ENCODE data around the gene FRMD4A. TPM values are rescaled to one million over a fixed set of nuclear protein-coding genes. Genes with fewer than 3 reads are reported as not detected.

Gene FRMD4A
- total RNA-seq, 2 donors from 2014 or later: 55.9 to 81.0 TPM

DNA sequence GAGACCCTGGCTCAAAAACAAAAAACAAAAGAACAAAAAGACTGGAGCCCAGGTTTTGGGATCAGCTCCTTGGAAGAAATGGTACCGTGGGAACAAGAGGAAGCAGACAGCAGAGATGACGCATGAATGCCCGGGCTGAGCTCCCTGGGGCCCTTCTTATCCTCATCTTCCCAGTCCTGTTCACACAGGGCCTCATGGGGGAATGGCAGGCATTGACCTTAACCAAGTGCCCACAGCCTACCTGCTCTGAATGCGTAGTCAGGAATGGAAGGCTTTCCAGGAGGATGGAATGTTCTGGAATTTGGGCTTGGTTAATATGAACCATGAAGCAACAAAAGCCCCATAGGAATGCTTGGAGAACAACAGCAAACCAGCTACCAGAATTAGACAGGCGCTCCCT is 589.3 kb downstream of the FRMD4A start:
- no peaks in the 10 kb centered on the region for H3K9me3 ChIP-seq
- peaks cover 14% of the 10 kb centered on the region for H3K36me3 ChIP-seq
- no peak for DNase-seq (ENCODE audit: low spot score)
- H3K27ac ChIP-seq: no peak overlapping the region
- no peak for ATAC-seq (ENCODE audit: insufficient number of reproducible peaks, low FRiP score, low read depth)
- no peaks in the 10 kb centered on the region for H3K27me3 ChIP-seq (replicated peaks; ENCODE audit: insufficient read depth)
- H3K4me1 ChIP-seq (ENCODE audit: control insufficient read depth in 1 of 2, low read depth in 2 of 2): no peaks in the 10 kb centered on the region
- H3K4me3 ChIP-seq: no peak overlapping the region
- TF ChIP-seq, protein P1, sequence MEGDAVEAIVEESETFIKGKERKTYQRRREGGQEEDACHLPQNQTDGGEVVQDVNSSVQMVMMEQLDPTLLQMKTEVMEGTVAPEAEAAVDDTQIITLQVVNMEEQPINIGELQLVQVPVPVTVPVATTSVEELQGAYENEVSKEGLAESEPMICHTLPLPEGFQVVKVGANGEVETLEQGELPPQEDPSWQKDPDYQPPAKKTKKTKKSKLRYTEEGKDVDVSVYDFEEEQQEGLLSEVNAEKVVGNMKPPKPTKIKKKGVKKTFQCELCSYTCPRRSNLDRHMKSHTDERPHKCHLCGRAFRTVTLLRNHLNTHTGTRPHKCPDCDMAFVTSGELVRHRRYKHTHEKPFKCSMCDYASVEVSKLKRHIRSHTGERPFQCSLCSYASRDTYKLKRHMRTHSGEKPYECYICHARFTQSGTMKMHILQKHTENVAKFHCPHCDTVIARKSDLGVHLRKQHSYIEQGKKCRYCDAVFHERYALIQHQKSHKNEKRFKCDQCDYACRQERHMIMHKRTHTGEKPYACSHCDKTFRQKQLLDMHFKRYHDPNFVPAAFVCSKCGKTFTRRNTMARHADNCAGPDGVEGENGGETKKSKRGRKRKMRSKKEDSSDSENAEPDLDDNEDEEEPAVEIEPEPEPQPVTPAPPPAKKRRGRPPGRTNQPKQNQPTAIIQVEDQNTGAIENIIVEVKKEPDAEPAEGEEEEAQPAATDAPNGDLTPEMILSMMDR (IDR thresholded peaks at IDR 0.05): no peak

DNA sequence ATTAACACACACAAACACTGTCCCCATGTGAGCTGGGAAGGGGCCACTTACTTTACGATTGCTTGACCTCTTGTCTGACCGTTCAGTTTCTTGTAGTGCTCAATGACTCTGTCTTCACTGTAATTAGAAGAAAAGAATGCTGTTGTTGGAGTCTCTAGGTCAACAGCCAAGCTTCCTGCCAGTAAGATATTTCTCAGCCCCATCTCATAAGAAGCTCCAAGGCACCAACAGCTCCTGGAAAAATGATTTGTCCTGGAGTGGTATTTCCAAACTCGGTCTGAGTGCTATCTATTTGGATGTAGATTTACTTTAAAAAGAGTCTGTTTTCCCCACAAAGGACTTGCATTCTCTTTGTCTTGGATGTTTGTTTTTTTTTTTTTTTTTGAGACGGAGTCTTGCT is 590.3 kb downstream of the FRMD4A start:
- Histone ChIP-seq H3K4me3 (no peak overlapping the region), H3K36me3 (peaks cover 14% of the 10 kb centered on the region), H3K27me3 (replicated peaks; ENCODE audit: insufficient read depth) (no peaks in the 10 kb centered on the region), H3K9me3 (no peaks in the 10 kb centered on the region), H3K4me1 (ENCODE audit: control insufficient read depth in 1 of 2, low read depth in 2 of 2) (no peaks in the 10 kb centered on the region), H3K27ac (no peak overlapping the region)
- DNase-seq (ENCODE audit: low spot score): no peak
- TF ChIP-seq, protein P1 (IDR thresholded peaks at IDR 0.05): no peak
- no peak for ATAC-seq (ENCODE audit: insufficient number of reproducible peaks, low FRiP score, low read depth)

- DNase-seq (ENCODE audit: low spot score): no peak
- Histone ChIP-seq H3K27me3 (replicated peaks; ENCODE audit: insufficient read depth) (no peaks in the 10 kb centered on the region), H3K4me3 (no peak overlapping the region), H3K9me3 (no peaks in the 10 kb centered on the region), H3K36me3 (peaks cover 14% of the 10 kb centered on the region), H3K27ac (no peak overlapping the region), H3K4me1 (ENCODE audit: control insufficient read depth in 1 of 2, low read depth in 2 of 2) (no peaks in the 10 kb centered on the region)
- TF ChIP-seq, protein P1 (IDR thresholded peaks at IDR 0.05): no peak
- no peak for ATAC-seq (ENCODE audit: insufficient number of reproducible peaks, low FRiP score, low read depth)
These were observed 591.5 kb downstream of the FRMD4A start for GRCh38 chr10:13739183-13739582.

- H3K4me3 ChIP-seq: no peak overlapping the region
- ATAC-seq (ENCODE audit: insufficient number of reproducible peaks, low FRiP score, low read depth): no peak
- no peak for DNase-seq (ENCODE audit: low spot score)
- no peaks in the 10 kb centered on the region for H3K9me3 ChIP-seq
- no peaks in the 10 kb centered on the region for H3K27me3 ChIP-seq (replicated peaks; ENCODE audit: insufficient read depth)
- H3K27ac ChIP-seq: no peak overlapping the region
- no peaks in the 10 kb centered on the region for H3K4me1 ChIP-seq (ENCODE audit: control insufficient read depth in 1 of 2, low read depth in 2 of 2)
- TF ChIP-seq, protein P1 (IDR thresholded peaks at IDR 0.05): no peak
- peaks cover 20% of the 10 kb centered on the region for H3K36me3 ChIP-seq
These were observed 594.2 kb downstream of the FRMD4A start for GRCh38 chr10:13736506-13736905.

DNA sequence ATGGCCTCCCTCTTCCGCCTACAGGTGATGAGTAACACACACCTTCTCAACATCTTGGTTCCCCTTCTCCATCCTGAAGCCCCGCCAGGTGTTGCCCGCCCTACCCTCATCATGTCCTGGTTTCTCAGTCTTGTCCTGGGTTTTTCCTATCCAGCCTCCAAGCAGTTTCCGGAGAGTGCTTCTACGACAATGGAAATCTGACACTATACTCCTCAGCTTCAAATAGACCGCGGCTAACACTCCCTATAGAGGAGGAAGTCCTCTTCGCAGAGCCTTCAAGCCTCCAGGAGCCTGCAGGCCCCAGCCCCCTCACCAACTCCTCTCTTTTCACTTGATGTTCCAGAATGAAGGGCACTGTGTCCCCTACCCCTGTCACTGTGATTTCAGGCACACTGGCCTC is 596.6 kb downstream of the FRMD4A start:
- H3K27me3 ChIP-seq (replicated peaks; ENCODE audit: insufficient read depth): no peaks in the 10 kb centered on the region
- no peak overlapping the region for H3K27ac ChIP-seq
- TF ChIP-seq, protein P1 (IDR thresholded peaks at IDR 0.05): no peak
- ATAC-seq (ENCODE audit: insufficient number of reproducible peaks, low FRiP score, low read depth) (no peak), DNase-seq (ENCODE audit: low spot score) (no peak)
- no peaks in the 10 kb centered on the region for H3K9me3 ChIP-seq
- no peaks in the 10 kb centered on the region for H3K4me1 ChIP-seq (ENCODE audit: control insufficient read depth in 1 of 2, low read depth in 2 of 2)
- peaks cover 20% of the 10 kb centered on the region for H3K36me3 ChIP-seq
- no peak overlapping the region for H3K4me3 ChIP-seq
